ENCODE measurements around the gene HMOX2. TPM values are rescaled to one million over a fixed set of nuclear protein-coding genes. Genes with fewer than 3 reads are reported as not detected.

The HMOX2 gene
- total and polyA plus RNA-seq, 12 donors: 58.4 to 251 (median 85.3) TPM

DNA sequence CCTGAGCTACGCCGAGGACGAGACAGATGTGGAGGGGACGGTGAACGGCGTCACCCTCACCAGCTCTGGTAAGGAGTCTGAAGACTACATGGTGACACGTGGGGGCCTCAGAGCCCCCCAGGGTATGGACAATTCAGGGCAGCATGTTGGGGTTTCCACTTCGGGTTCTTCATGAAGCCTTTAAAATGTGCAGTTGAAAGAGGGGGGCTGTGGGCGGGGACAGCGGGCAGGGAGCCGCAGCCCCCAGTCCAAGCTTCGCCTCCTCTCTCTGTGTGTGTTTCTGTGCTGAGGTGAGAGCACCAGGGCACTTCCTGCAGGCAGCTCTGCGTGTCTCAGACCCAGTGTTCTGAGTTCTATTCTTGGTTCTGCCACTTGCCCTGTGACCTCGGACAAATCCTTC is 25.8 kb upstream of the HMOX2 start:
- Histone ChIP-seq H3K27me3 (no peaks in the 10 kb centered on the region), H3K36me3 (peaks cover under 1 to 100% (median 63%) of the 10 kb centered on the region in 9 donors), H3K4me3 (no peak overlapping the region), H3K9me3 (no peaks in the 10 kb centered on the region), H3K4me1 (no peaks in the 10 kb centered on the region), H3K27ac (no peak overlapping the region)
- no peak for DNase-seq
- no peak for ATAC-seq
- 92 to 94% methylated on average over 14 of the region's 14 CpGs for WGBS, 2 donors
- intact Hi-C loops (cut with DNase I): no loop called here
- TF ChIP-seq, protein P1, sequence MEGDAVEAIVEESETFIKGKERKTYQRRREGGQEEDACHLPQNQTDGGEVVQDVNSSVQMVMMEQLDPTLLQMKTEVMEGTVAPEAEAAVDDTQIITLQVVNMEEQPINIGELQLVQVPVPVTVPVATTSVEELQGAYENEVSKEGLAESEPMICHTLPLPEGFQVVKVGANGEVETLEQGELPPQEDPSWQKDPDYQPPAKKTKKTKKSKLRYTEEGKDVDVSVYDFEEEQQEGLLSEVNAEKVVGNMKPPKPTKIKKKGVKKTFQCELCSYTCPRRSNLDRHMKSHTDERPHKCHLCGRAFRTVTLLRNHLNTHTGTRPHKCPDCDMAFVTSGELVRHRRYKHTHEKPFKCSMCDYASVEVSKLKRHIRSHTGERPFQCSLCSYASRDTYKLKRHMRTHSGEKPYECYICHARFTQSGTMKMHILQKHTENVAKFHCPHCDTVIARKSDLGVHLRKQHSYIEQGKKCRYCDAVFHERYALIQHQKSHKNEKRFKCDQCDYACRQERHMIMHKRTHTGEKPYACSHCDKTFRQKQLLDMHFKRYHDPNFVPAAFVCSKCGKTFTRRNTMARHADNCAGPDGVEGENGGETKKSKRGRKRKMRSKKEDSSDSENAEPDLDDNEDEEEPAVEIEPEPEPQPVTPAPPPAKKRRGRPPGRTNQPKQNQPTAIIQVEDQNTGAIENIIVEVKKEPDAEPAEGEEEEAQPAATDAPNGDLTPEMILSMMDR (IDR thresholded peaks at IDR 0.05): no peak

DNA sequence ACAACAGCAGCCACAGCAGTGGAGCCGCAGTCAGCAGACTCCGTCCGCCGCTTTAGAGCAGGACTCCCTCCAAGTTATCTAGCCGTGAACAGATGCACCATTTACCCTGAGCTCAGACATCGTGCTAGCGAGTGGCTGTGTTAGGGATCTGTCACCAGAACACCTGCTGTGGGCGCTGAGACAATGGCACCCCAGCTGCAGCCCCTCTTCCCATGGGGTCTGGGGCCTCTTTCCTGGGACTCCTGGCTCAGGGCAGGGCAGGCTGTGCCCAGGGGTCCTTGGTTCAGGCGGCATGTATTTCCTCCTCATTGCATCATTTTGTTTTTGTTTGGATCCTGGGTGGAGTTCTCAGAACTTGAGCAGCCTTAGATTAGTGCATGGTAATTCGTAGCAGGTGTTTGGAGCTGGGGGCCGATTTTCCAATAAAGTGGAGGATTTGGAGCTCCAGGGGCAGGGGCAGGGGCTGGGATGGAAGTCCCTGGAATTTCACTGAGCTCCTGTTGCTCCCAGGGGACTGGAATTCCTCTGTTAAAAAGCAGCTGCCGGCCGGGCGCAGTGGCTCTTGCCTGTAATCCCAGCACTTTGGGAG is 25.2 kb upstream of the HMOX2 start:
- Histone ChIP-seq H3K36me3 (peaks cover 4 to 100% (median 64%) of the 10 kb centered on the region in 9 donors), H3K4me3 (no peak overlapping the region), H3K4me1 (no peaks in the 10 kb centered on the region), H3K9me3 (no peaks in the 10 kb centered on the region), H3K27ac (no peak overlapping the region), H3K27me3 (no peaks in the 10 kb centered on the region)
- no peak for DNase-seq
- intact Hi-C loops (cut with DNase I): no loop called here
- WGBS, 2 donors: 84 to 88% methylated on average over 14 of the region's 14 CpGs
- TF ChIP-seq, protein P1 (IDR thresholded peaks at IDR 0.05): no peak
- no peak for ATAC-seq

- peaks cover 4 to 100% (median 63%) of the 10 kb centered on the region in 9 donors for H3K36me3 ChIP-seq
- DNase-seq: no peak
- H3K27ac ChIP-seq: no peak overlapping the region
These were observed 23.5 kb upstream of the HMOX2 start for GRCh38 chr16:4452674-4453073.

DNA sequence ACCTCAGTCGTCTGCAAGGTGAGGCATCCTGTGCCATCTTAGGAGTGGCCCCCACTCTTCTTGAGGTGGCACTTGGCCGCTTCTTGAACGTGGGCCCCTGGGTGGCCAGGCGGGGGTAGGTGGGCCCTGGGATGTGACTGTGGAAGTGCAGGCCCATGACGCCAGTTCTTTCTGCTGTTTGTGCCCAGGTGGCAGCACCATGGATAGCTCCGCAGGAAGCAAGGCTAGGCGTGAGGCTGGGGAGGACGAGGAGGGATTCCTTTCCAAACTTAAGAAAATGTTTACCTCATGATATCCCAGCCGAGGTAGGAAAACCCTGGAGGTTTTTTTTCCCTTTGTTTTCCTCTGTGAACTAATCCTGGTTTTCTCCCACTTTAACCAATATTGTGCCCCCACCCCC is 21.6 kb upstream of the HMOX2 start:
- DNase-seq (no peak), ATAC-seq (no peak)
- Histone ChIP-seq H3K4me3 (no peak overlapping the region), H3K27ac (no peak overlapping the region), H3K36me3 (peaks cover 4 to 100% (median 50%) of the 10 kb centered on the region in 9 donors), H3K27me3 (no peaks in the 10 kb centered on the region), H3K9me3 (no peaks in the 10 kb centered on the region), H3K4me1 (peaks cover 0 to 11% (median 0%) of the 10 kb centered on the region in 9 donors)
- intact Hi-C loops (cut with DNase I): no loop called here
- WGBS, 2 donors: 72 to 79% methylated on average over 9 of the region's 9 CpGs
- TF ChIP-seq, protein P1 (IDR thresholded peaks at IDR 0.05): no peak

More at GRCh38 chr16:4452674-4453073, 23.5 kb upstream of the HMOX2 start:
- no peak for ATAC-seq
- TF ChIP-seq, protein P1 (IDR thresholded peaks at IDR 0.05): no peak
- WGBS, 2 donors: 95 to 98% methylated on average over 5 of the region's 5 CpGs
- Histone ChIP-seq H3K4me3 (no peak overlapping the region), H3K9me3 (no peaks in the 10 kb centered on the region), H3K27me3 (no peaks in the 10 kb centered on the region), H3K4me1 (no peaks in the 10 kb centered on the region)
- intact Hi-C loops (cut with DNase I): no loop called here
